ENCODE data around the gene WBP2.
"Not testable (repeated sequence)": the region's sequence is repeated elsewhere in the genome, so short reads cannot be mapped to it uniquely, and the experiment has no call there.

The WBP2 gene

DNA sequence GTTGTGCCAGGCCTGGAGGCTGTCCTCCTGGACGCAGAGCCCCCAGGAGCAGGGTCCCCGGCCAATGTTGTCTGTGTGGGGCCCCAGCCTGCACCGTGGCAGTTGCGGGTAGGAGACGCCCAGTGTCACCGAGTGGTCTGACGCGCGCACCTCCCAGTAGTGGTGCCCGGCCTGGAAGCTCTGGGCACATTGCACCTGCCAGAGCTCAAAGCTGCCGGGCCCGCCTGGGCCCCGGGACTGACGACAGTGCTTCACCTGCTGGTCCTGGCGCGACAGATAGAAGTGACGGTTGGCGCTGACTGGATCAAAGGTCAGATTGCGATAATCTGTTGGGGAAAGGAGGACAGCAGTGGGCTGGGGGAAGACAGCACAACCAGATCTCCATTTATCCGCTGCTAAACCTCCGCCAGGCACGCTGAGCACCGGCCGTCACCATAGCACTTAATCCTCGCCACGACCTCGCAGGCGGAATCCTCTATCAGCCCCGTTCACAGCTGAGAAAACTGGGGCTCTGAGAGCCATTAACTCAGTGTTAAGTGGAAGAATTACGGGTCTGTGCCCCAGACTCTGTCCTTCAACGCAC, 36.0 kb upstream of the WBP2 start:
- peaks cover 6% of the 10 kb centered on the region for H3K4me1 ChIP-seq (ENCODE audit: low read length)
- DNase-seq, result no peak
- H3K79me2 ChIP-seq (ENCODE audit: low read length), result peaks cover 20% of the 10 kb centered on the region
- TF ChIP-seq EZH2 (optimal IDR thresholded peaks at IDR 0.05; ENCODE audit: low read depth, low read length) (no peak), EZH2phosphoT487 (IDR thresholded peaks at IDR 0.05; ENCODE audit: low read length) (no peak)
- H3K27ac ChIP-seq (ENCODE audit: low read length), result no peak overlapping the region
- no peak overlapping the region for H3K4me2 ChIP-seq (ENCODE audit: low read depth, low read length)
- H3F3A ChIP-seq (ENCODE audit: insufficient read depth, low read length), result no peaks in the 10 kb centered on the region
- no peaks in the 10 kb centered on the region for H3K27me3 ChIP-seq (replicated peaks; ENCODE audit: insufficient read depth, low read length)
- no peak overlapping the region for H2AFZ ChIP-seq (ENCODE audit: low read length)
- no peaks in the 10 kb centered on the region for H3K9me3 ChIP-seq (replicated peaks; ENCODE audit: insufficient read depth, low read length)
- no peaks in the 10 kb centered on the region for H3K36me3 ChIP-seq (replicated peaks; ENCODE audit: insufficient read depth, low read length)
- no peaks in the 10 kb centered on the region for H3K9me2 ChIP-seq (replicated peaks; ENCODE audit: insufficient read depth, low read length)
- no peak overlapping the region for H3K9ac ChIP-seq (ENCODE audit: low read length)
- H4K20me1 ChIP-seq (ENCODE audit: insufficient read depth, low read length), result no peaks in the 10 kb centered on the region
- H3K4me3 ChIP-seq (ENCODE audit: low read length), result no peak overlapping the region

DNA sequence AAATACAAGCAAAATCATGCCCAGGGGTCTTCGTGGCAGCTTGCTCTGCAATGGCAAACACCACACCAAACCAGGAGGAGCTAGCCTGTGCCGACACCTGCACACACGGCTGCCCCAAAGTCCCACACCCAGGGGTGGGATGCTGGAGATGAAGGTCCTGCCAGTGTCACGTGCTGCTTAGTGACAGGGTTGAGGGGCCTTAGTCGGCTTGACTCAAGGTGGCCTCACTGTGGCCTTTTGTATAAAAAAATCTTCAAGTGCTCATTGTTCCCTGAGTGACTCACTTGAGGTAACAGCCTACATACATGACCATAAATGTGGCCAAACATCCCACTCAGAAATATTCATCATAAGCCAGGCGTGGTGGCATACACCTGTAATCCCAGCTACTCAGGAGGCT, 34.3 kb upstream of the WBP2 start:
- Histone ChIP-seq H3K27me3 (replicated peaks; ENCODE audit: insufficient read depth, low read length) (no peaks in the 10 kb centered on the region), H3F3A (ENCODE audit: insufficient read depth, low read length) (no peaks in the 10 kb centered on the region), H3K79me2 (ENCODE audit: low read length) (peaks cover 4% of the 10 kb centered on the region), H3K4me2 (ENCODE audit: low read depth, low read length) (no peak overlapping the region), H3K36me3 (replicated peaks; ENCODE audit: insufficient read depth, low read length) (no peaks in the 10 kb centered on the region), H3K9ac (ENCODE audit: low read length) (no peak overlapping the region), H3K9me3 (replicated peaks; ENCODE audit: insufficient read depth, low read length) (no peaks in the 10 kb centered on the region), H3K9me2 (replicated peaks; ENCODE audit: insufficient read depth, low read length) (no peaks in the 10 kb centered on the region), H3K4me3 (ENCODE audit: low read length) (no peak overlapping the region), H2AFZ (ENCODE audit: low read length) (no peak overlapping the region), H3K4me1 (ENCODE audit: low read length) (no peaks in the 10 kb centered on the region), H4K20me1 (ENCODE audit: insufficient read depth, low read length) (no peaks in the 10 kb centered on the region), H3K27ac (ENCODE audit: low read length) (no peak overlapping the region)
- DNase-seq, result no peak
- TF ChIP-seq EZH2phosphoT487 (IDR thresholded peaks at IDR 0.05; ENCODE audit: low read length) (no peak), EZH2 (optimal IDR thresholded peaks at IDR 0.05; ENCODE audit: low read depth, low read length) (no peak)
- TF ChIP-seq, protein P1, sequence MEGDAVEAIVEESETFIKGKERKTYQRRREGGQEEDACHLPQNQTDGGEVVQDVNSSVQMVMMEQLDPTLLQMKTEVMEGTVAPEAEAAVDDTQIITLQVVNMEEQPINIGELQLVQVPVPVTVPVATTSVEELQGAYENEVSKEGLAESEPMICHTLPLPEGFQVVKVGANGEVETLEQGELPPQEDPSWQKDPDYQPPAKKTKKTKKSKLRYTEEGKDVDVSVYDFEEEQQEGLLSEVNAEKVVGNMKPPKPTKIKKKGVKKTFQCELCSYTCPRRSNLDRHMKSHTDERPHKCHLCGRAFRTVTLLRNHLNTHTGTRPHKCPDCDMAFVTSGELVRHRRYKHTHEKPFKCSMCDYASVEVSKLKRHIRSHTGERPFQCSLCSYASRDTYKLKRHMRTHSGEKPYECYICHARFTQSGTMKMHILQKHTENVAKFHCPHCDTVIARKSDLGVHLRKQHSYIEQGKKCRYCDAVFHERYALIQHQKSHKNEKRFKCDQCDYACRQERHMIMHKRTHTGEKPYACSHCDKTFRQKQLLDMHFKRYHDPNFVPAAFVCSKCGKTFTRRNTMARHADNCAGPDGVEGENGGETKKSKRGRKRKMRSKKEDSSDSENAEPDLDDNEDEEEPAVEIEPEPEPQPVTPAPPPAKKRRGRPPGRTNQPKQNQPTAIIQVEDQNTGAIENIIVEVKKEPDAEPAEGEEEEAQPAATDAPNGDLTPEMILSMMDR (IDR thresholded peaks at IDR 0.05; ENCODE audit: low read length), result no peak

DNA sequence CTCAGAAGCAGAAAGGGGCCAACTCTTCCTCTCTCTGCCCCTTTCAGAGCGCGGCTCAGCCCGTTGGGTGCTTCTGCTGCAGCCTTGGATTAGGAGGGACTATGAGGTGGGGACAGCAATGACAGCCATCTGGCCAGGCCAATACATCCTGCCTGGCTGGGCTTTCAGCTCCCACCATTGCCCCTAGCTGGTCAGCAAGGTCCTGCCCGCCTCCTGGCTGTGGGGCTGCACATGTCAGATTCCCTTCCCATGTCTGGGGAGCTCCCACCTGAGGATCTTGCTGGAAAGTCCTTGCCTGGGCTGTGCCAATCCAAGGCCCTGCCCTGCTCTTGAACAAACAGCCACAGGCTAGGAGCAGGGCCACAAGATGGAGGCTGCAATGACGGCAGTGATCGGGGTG, 33.3 kb upstream of the WBP2 start:
- no peaks in the 10 kb centered on the region for H3K79me2 ChIP-seq (ENCODE audit: low read length)
- no peak for DNase-seq
- no peaks in the 10 kb centered on the region for H3K9me3 ChIP-seq (replicated peaks; ENCODE audit: insufficient read depth, low read length)
- TF ChIP-seq EZH2 (optimal IDR thresholded peaks at IDR 0.05; ENCODE audit: low read depth, low read length) (no peak), EZH2phosphoT487 (IDR thresholded peaks at IDR 0.05; ENCODE audit: low read length) (no peak)
- TF ChIP-seq, protein P1 (IDR thresholded peaks at IDR 0.05; ENCODE audit: low read length), result no peak
- H3K4me1 ChIP-seq (ENCODE audit: low read length), result no peaks in the 10 kb centered on the region
- H4K20me1 ChIP-seq (ENCODE audit: insufficient read depth, low read length), result no peaks in the 10 kb centered on the region
- no peak overlapping the region for H3K9ac ChIP-seq (ENCODE audit: low read length)
- H3F3A ChIP-seq (ENCODE audit: insufficient read depth, low read length), result no peaks in the 10 kb centered on the region
- H2AFZ ChIP-seq (ENCODE audit: low read length), result no peak overlapping the region
- H3K9me2 ChIP-seq (replicated peaks; ENCODE audit: insufficient read depth, low read length), result no peaks in the 10 kb centered on the region
- H3K4me2 ChIP-seq (ENCODE audit: low read depth, low read length), result no peak overlapping the region
- H3K36me3 ChIP-seq (replicated peaks; ENCODE audit: insufficient read depth, low read length), result no peaks in the 10 kb centered on the region
- no peaks in the 10 kb centered on the region for H3K27me3 ChIP-seq (replicated peaks; ENCODE audit: insufficient read depth, low read length)
- H3K4me3 ChIP-seq (ENCODE audit: low read length), result no peak overlapping the region
- no peak overlapping the region for H3K27ac ChIP-seq (ENCODE audit: low read length)

DNA sequence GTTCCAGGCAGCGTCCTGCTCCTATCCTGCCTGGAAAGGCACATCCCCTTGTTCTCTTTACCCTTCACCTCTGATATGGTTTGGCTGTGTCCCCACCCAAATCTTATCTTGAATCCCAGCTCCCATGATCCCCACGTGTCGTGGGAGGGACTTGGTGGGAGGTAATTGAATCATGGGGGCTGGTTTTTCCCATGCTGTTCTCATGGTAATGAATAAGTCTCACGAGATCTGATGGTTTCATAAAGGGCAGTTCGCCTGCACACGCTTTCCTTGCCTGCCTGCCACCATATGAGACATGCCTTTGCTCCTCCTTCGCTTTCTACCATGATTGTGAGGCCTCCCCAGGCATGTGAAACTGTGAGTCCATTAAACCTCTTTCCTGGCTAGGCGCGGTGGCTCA, 30.7 kb upstream of the WBP2 start:
- H3K4me1 ChIP-seq (ENCODE audit: low read length); H3K4me3 ChIP-seq (ENCODE audit: low read length); H3K27me3 ChIP-seq (replicated peaks; ENCODE audit: insufficient read depth, low read length); H3K9me2 ChIP-seq (replicated peaks; ENCODE audit: insufficient read depth, low read length); H3K27ac ChIP-seq (ENCODE audit: low read length); H3K9ac ChIP-seq (ENCODE audit: low read length); H2AFZ ChIP-seq (ENCODE audit: low read length); DNase-seq; H3F3A ChIP-seq (ENCODE audit: insufficient read depth, low read length); H3K79me2 ChIP-seq (ENCODE audit: low read length); H3K9me3 ChIP-seq (replicated peaks; ENCODE audit: insufficient read depth, low read length); H4K20me1 ChIP-seq (ENCODE audit: insufficient read depth, low read length); H3K4me2 ChIP-seq (ENCODE audit: low read depth, low read length); H3K36me3 ChIP-seq (replicated peaks; ENCODE audit: insufficient read depth, low read length): not testable (repeated sequence)

Data from MM.1S (cell line).